Lung (tissue), 12 donors: Measurements from ENCODE around the gene THBS4. TPM values are rescaled to one million over a fixed set of nuclear protein-coding genes. Genes with fewer than 3 reads are reported as not detected.

Experiments
- ATAC-seq: fragments of 200-7000 bp; cut with Tn5 transposase; one replicate; pipeline ENCODE4 v1.9.1; 2020; ENCODE audit warnings: moderate number of reproducible peaks; ENCODE audit not compliant: insufficient read depth, low FRiP score
- DNase-seq, 3 donors: peaks; one replicate each; pipeline ENCODE4 v3.0.0-alpha.2; 2013 to 2017
- H3K27ac ChIP-seq, 2 donors: one replicate each; pipeline ENCODE4 v1.5.1; 2013; ENCODE audit warnings: mild to moderate bottlenecking in 2 of 2, moderate library complexity in 2 of 2, control low read depth in 1 of 2, inconsistent platforms in 1 of 2, low read depth in 1 of 2, low read length in 1 of 2
- H3K27me3 ChIP-seq, 3 donors: one replicate each; pipeline ENCODE4 v1.5.1; 2013; ENCODE audit warnings: low read length in 2 of 3; ENCODE audit not compliant: control insufficient read depth in 3 of 3, insufficient read depth in 3 of 3
- H3K36me3 ChIP-seq, 4 donors: one replicate each; pipeline ENCODE4 v1.5.1; 2013; ENCODE audit warnings: low read length in 4 of 4, mild to moderate bottlenecking in 1 of 4, moderate library complexity in 1 of 4; ENCODE audit not compliant: control insufficient read depth in 4 of 4, insufficient read depth in 4 of 4
- H3K4me1 ChIP-seq, 5 donors: one replicate each; pipeline ENCODE4 v1.5.1; 2013; ENCODE audit warnings: low read length in 5 of 5, mild to moderate bottlenecking in 2 of 5, moderate library complexity in 1 of 5; ENCODE audit not compliant: control insufficient read depth in 5 of 5, insufficient read depth in 5 of 5
- H3K4me3 ChIP-seq: one replicate; pipeline ENCODE4 v1.5.1; 2013; ENCODE audit warnings: mild to moderate bottlenecking, control low read depth, moderate library complexity
- H3K9ac ChIP-seq, 2 donors: one replicate each; pipeline ENCODE4 v1.5.1; 2013; ENCODE audit warnings: low read length in 2 of 2, control low read depth in 1 of 2; ENCODE audit not compliant: insufficient read depth in 1 of 2
- H3K9me3 ChIP-seq, 4 donors: one replicate each; pipeline ENCODE4 v1.5.1; 2013; ENCODE audit warnings: low read length in 3 of 4, mild to moderate bottlenecking in 1 of 4, moderate library complexity in 1 of 4; ENCODE audit not compliant: control insufficient read depth in 4 of 4, insufficient read depth in 3 of 4
- CTCF ChIP-seq: IDR thresholded peaks from 2 replicates; pipeline ENCODE4 v1.5.1; 2012; ENCODE audit warnings: mild to moderate bottlenecking; ENCODE audit errors: control extremely low read depth, extremely low read depth
- WGBS, 2 donors: extraction: QIAGEN DNeasy Blood & Tissue Kit; methylation state at CpG; one replicate each; pipeline ENCODE4 v1.1.7; 2013; 5-methylcytosine and 5-hydroxymethylcytosine counted together
- polyA plus RNA-seq, 2 donors: library from polyadenylated mRNA; stranded (reverse); fragments of 200-250 nt; gene quantifications; one replicate each; pipeline ENCODE4 v1.2.1, GENCODE V29; 2013
- total RNA-seq, 2 donors: library from RNA; depleted of rRNA in 1 of 2; stranded (reverse); fragments of >200 nt in 1 of 2; gene quantifications; one replicate each; pipeline ENCODE4 v1.2.1, GENCODE V29; 2014 to 2021
- donor health status: control.
- donor health status: control.
- donor health status: Bipolar disorder and iron deficiency.
- donor health status: healthy.
- donor health status: DM: yes; HTN: yes; CAD: no.

THBS4 gene
- total and polyA plus RNA-seq, 4 donors: 0.69 to 4.2 (median 1.3) TPM

GRCh38 chr5:80055491-80056170, 20.5 kb downstream of the THBS4 start:
- Histone ChIP-seq H3K36me3 (no peaks in the 10 kb centered on the region), H3K9me3 (peaks cover 0 to 1% (median 0%) of the 10 kb centered on the region in 4 donors), H3K4me1 (no peaks in the 10 kb centered on the region), H3K27ac (no peak overlapping the region), H3K27me3 (no peaks in the 10 kb centered on the region), H3K4me3 (no peak overlapping the region), H3K9ac (no peak overlapping the region)
- peak; percentile 34 to 74 (median 40) for DNase-seq
- ATAC-seq: peak; percentile 30
- WGBS, 2 donors: 49 to 71% methylated on average over 11 of the region's 11 CpGs
- no peak for TF ChIP-seq CTCF

- H3K9ac ChIP-seq: no peak overlapping the region
- no peak for DNase-seq
- no peak for ATAC-seq
- WGBS, 2 donors: 98% methylated on average over 2 of the region's 2 CpGs
- H3K36me3 ChIP-seq: no peaks in the 10 kb centered on the region
- TF ChIP-seq CTCF: no peak
- H3K4me3 ChIP-seq: no peak overlapping the region
- no peaks in the 10 kb centered on the region for H3K4me1 ChIP-seq
- H3K27me3 ChIP-seq: no peaks in the 10 kb centered on the region
- no peak overlapping the region for H3K27ac ChIP-seq
- peaks cover 0 to 1% (median 0%) of the 10 kb centered on the region in 4 donors for H3K9me3 ChIP-seq
These were observed 22.0 kb downstream of the THBS4 start for GRCh38 chr5:80057099-80057498.

- WGBS, 2 donors: 82 to 86% methylated on average over 2 of the region's 2 CpGs
- H3K9me3 ChIP-seq: peaks cover 0 to 1% (median 0%) of the 10 kb centered on the region in 4 donors
- DNase-seq (no peak), ATAC-seq (no peak)
- H3K36me3 ChIP-seq: no peaks in the 10 kb centered on the region
- no peak for TF ChIP-seq CTCF
- H3K27ac ChIP-seq: no peak overlapping the region
- no peak overlapping the region for H3K4me3 ChIP-seq
- H3K27me3 ChIP-seq: no peaks in the 10 kb centered on the region
- H3K9ac ChIP-seq: no peak overlapping the region
- no peaks in the 10 kb centered on the region for H3K4me1 ChIP-seq
These were observed 22.8 kb downstream of the THBS4 start for GRCh38 chr5:80057921-80058320.
